ENCODE results near the gene PNPLA3.
"Not testable (repeated sequence)": the region's sequence is repeated elsewhere in the genome, so short reads cannot be mapped to it uniquely, and the experiment has no call there.

Gene PNPLA3

GRCh38 chr22:43890901-43891331 is 32.7 kb upstream of the PNPLA3 start:
- no peak for DNase-seq (ENCODE audit: low read depth)

- no peak for DNase-seq (ENCODE audit: low read depth)
These were observed 32.0 kb upstream of the PNPLA3 start, which contains the start of gene PNPLA5 for GRCh38 chr22:43891360-43892182. TSS of gene PNPLA5 (minus strand) at chr22:43892013. CDS start at chr22:43891880, 133 bp downstream.

GRCh38 chr22:43892183-43892894 is 31.3 kb upstream of the PNPLA3 start:
- no peak for DNase-seq (ENCODE audit: low read depth)

DNA sequence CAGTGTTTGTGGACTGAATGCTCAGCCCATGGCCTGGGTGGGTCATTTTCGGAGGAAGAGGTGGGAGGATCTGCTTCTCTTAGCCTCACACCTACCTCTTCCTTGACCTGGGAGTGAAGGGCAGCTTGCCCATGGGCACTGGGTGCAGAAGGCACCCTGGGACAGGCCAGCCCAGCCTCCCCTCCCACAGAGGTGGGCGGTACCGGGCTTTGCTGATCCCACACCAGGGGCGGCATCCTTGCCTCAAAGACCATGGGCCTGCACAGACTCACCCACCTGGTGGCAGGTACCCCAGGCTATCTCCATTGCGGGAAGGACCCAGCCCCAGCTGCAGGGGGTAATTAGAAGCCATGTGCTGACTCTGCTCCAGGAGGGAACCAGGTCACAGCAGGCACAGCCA is 30.3 kb upstream of the PNPLA3 start:
- no peak for DNase-seq (ENCODE audit: low read depth)

DNA sequence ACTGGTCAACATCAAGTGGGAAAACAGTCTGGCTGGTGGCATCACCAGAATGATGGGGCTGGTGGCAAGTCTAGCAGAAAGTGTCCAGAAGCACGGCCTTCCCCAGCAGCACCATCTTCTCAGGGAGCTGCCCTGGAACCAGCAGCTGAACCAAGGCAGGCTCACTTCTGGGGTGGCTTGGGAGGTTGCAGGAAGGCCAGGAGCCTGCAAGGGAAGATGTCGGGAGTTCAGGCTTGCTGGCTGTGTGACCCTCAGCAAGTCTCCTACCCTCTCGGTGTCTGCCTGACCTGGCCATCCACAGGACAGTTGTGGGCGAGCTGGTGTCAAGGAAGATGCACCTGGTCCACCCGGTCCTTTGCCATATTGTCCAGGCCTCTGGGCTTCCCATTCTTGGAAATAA is 29.5 kb upstream of the PNPLA3 start:
- no peak for DNase-seq (ENCODE audit: low read depth)

DNA sequence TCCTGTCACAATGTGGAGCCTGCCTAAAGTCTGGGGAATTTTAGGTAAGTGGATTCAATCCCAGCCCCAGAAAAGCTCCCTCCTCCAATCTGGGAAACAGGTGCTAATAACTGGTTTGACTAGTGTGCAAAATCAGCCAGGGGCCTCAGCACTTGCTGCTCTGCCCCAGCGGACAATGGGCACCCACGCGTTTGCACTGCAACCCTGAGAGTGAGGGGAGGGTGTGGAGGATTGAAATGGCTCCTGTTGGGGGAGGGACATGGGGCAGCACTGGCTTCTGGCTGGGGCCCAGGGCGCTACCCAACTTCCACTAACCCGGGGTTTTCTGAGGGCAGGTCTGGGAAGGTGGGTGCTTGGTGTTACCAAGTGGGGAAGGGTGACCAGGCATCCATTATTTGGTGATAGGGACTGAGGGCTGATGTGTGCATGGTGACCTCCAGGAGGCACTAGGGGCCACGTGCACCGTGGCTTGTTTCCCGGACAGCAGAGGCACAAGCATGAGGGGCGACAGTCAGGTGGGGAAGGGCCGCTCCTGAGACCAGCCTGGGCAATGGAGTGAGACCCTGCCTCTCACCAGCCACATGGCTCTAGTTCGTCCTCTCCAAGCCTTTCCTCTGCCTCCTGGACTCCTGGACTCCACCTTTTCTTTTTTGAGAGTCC is 27.5 kb upstream of the PNPLA3 start:
- DNase-seq (ENCODE audit: low read depth) = no peak

DNA sequence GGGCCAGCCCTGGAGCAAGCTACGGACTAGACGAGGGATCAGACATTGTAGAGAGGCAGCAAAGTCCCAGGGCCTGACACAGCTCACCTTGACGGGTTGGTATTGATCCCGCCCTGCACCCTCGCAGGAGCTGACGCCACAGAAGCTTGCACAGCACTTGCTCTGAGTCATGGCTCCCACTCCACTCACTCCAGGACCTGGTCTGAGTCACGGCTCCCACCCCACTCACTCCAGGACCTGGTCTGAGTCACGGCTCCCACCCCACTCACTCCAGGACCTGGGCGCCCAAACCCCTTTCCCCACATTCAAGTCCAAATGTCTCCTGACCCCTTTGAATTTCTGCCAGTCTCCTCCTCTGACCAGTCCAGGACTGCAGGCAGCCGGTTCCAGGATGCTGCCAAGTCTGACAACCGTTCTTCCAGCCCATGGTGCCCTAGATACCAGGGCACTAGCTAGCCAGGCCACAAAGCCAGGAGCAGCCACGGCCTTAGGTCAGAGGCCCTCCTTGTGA is 25.8 kb upstream of the PNPLA3 start:
- no peak for DNase-seq (ENCODE audit: low read depth)

- no peak for DNase-seq (ENCODE audit: low read depth)
These were observed 23.4 kb upstream of the PNPLA3 start for GRCh38 chr22:43900206-43900605.

DNA sequence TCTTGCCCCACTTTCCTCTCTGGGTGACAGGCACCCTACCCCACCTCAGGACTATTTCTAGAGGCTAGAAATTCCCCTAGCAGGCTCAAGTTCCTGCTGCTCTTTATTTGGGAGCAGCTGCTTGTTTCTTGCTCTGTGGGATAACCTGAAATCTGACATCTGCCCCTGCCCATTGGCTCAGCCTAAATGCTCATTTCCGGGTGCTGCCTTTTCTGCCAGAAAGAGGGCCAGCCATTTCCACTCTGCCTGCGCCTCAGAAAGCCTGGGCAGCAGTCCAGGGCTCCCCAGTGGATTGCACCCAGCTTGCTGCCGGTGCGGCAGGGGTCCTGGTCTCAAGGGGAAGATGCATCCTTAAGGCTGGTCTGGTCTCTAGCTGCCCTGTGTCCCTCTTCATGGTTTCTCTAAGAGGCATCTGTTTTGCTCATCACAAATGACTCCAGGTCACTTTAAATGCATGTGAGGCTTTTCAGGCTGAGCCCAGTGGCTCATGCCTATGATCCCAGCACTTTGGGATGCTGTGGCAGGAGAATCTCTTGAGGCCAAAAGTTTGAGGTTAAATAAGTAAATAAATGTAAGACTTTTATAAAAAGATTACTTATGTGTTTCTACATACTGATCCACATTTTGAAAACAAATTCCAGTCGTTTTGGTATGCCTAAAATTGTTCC is 21.5 kb upstream of the PNPLA3 start:
- DNase-seq (ENCODE audit: low read depth) = no peak

DNA sequence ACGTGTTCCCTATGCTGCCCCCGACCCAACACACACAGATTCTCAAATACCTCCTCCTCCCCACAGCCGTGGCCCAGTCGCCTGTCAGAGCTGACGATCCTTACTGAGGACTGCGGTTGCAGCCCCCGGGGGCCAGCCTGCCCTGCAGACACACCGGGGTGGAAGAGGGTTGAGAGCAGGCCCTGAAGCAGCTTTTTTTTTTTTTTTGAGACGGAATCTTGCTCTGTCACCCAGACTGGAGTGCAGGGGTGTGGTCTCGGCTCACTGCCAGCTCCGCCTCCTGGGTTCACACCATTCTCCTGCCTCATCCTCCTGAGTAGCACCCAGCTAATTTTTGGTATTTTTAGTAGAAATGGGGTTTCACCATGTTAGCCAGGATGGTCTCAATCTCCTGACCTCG is 20.6 kb upstream of the PNPLA3 start:
- DNase-seq (ENCODE audit: low read depth) = not testable (repeated sequence)

DNA sequence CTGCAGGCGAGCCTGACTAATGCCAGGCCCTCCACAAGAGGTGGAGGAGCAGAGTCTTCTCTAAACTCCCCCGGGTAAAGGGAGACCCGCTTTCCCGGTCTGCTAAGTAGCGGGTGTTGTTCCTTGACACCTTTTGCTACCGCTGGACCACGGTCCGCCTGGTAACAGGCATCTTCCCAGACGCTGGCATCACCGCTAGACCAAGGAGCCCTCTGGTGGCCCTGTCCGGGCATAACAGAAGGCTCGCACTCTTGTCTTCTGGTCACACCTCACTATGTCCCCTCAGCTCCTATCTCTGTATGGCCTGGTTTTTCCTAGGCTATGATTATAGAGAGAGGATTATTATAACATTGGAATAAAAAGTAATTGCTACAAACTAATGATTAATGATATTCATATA is 19.2 kb upstream of the PNPLA3 start:
- not testable (repeated sequence) for DNase-seq (ENCODE audit: low read depth)

GRCh38 chr22:43905681-43906080 is 17.9 kb upstream of the PNPLA3 start:
- no peak for DNase-seq (ENCODE audit: low read depth)

DNA sequence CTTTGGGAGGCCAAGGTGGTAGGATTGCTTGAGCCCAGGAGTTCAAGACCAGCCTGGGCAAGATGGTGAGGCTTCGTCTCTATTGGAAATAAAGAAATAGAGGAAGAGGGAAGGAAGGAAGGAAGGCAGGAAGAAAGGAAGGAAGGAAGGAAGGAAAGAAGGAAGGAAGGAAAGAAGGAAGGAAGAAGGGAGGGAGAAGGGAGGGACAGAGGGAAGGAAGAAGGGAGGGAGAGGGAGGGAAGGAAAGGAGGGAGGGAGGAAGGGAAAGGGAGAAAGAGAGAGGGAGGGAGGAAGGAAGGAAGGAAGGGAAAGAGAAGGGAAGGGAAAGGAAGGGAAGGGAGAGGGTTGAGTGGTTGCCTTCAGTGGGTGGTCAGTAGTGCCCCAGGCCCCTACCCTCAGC is 13.9 kb upstream of the PNPLA3 start:
- DNase-seq (ENCODE audit: low read depth) = no peak

- DNase-seq (ENCODE audit: low read depth) = no peak
These were observed 13.4 kb upstream of the PNPLA3 start for GRCh38 chr22:43910178-43910695.

- no peak for DNase-seq (ENCODE audit: low read depth)
These were observed 12.3 kb upstream of the PNPLA3 start for GRCh38 chr22:43911351-43911750.

GRCh38 chr22:43917521-43917920 is 6.1 kb upstream of the PNPLA3 start:
- no peak for DNase-seq (ENCODE audit: low read depth)

DNA sequence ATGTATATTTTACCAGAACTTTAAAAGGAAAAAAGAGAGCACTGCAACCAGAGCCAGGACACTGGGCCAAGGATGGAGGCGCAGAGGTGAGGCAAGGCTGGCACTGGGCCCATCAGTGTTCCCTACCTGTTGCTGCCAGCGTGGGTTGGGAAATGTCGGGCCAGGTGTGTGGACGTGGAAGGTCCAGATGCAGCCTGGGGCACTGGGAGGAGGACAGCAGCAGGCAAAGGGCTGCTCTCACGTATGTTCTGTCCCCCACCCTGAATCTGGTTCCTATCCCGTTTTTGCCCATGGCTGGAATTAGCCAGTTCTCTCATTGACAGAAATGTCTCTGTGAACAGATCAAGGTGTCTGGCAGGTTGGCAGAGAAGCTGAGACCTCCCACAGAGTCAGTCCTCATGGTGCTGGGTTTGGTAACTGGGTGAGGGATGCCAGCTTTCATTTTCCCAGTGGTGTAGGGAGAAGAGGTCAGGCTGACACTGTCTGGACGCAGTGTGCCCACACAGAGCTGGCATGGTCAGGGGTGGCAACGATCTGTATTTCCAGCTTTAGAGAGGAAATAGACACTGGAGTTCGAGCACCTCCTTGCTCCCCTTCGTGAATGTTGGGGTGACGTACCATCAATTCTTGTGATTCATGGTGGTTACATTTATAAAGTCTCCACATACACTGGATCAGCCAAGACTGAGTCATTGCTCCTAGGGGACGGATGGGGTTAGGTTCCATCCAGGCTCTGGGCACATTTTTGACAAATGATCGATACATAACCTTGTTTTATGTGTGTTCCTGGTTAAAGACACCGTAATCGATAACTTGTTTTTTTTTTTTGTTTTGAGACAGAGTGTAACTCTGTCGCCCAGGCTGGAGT is 4.3 kb upstream of the PNPLA3 start:
- no peak for DNase-seq (ENCODE audit: low read depth)

- DNase-seq (ENCODE audit: low read depth) = no peak
These were observed 2.2 kb upstream of the PNPLA3 start for GRCh38 chr22:43921370-43921769.

GRCh38 chr22:43922123-43922522 is 1.5 kb upstream of the PNPLA3 start:
- no peak for DNase-seq (ENCODE audit: low read depth)

DNA sequence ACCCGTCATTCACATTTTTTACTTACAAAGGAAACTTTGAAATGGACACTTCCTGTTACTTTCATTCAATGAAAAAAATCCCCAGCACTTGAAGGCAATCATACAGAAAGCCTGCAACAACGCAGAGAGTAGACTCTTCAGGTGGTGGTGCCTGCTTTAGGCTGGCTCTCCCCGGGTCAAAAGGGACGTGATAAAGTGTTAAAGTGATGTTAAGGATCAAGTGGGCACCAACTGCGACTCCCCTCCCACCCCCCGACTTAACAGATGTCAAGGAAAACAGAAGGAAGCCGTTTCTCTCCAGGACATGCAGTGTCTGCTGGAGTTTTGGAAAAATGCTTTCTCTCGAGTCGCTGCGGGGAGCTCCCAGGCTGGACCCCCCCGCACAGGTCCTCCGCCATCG is 414 bp upstream of the PNPLA3 start:
- no peak for DNase-seq (ENCODE audit: low read depth)

- no peak for DNase-seq (ENCODE audit: low read depth)
These were observed 1.3 kb downstream of the PNPLA3 start for GRCh38 chr22:43924877-43925276.

Data from stimulated activated CD8-positive, alpha-beta memory T cell treated with anti-CD3 and anti-CD28 coated beads, Interleukin-15, amount 100 ng/mL, for 24 hours (primary cell).